Measurements from ENCODE around the gene CFAP53. TPM values are rescaled to one million over a fixed set of nuclear protein-coding genes. Genes with fewer than 3 reads are reported as not detected.

CFAP53 gene
- total and polyA plus RNA-seq, 12 donors, result 0.09 to 0.44 (median 0.18) TPM; not detected in 4

GRCh38 chr18:50188652-50189051 lies 77.6 kb downstream of the CFAP53 start:
- no peaks in the 10 kb centered on the region for H3K9me3 ChIP-seq
- peaks cover 6 to 82% (median 40%) of the 10 kb centered on the region in 7 donors for H3K27me3 ChIP-seq
- peaks cover 0 to 1% (median 0%) of the 10 kb centered on the region in 9 donors for H3K4me1 ChIP-seq
- ATAC-seq (no peak), DNase-seq (no peak)
- intact Hi-C loops (cut with DNase I), result loop anchor here in 1 of 10 donors (10.0 kb wide), 1 partner anchor 234 kb away; no protein-coding TSS in a partner anchor
- no peak for TF ChIP-seq CTCF (IDR thresholded peaks at IDR 0.05)
- 84 to 90% methylated on average over 6 of the region's 6 CpGs for WGBS, 2 donors
- H3K36me3 ChIP-seq, result no peaks in the 10 kb centered on the region
- H3K27ac ChIP-seq, result no peak overlapping the region
- H3K4me3 ChIP-seq, result no peak overlapping the region

GRCh38 chr18:50187659-50188058 lies 78.6 kb downstream of the CFAP53 start:
- ATAC-seq (no peak), DNase-seq (no peak)
- no peak overlapping the region for H3K4me3 ChIP-seq
- H3K27me3 ChIP-seq, result peaks cover 0 to 77% (median 32%) of the 10 kb centered on the region in 7 donors
- no peak overlapping the region for H3K27ac ChIP-seq
- 87% methylated on average over 3 of the region's 3 CpGs for WGBS, 2 donors
- intact Hi-C loops (cut with DNase I), result loop anchor here in 1 of 10 donors (10.0 kb wide), 1 partner anchor 233 kb away; no protein-coding TSS in a partner anchor
- no peaks in the 10 kb centered on the region for H3K36me3 ChIP-seq
- no peaks in the 10 kb centered on the region for H3K9me3 ChIP-seq
- TF ChIP-seq CTCF (IDR thresholded peaks at IDR 0.05), result no peak
- no peaks in the 10 kb centered on the region for H3K4me1 ChIP-seq

GRCh38 chr18:50186385-50186784 lies 79.9 kb downstream of the CFAP53 start:
- Histone ChIP-seq H3K4me1 (no peaks in the 10 kb centered on the region), H3K27ac (no peak overlapping the region), H3K9me3 (no peaks in the 10 kb centered on the region), H3K36me3 (no peaks in the 10 kb centered on the region), H3K4me3 (no peak overlapping the region), H3K27me3 (peaks cover 0 to 77% (median 31%) of the 10 kb centered on the region in 7 donors)
- TF ChIP-seq CTCF (IDR thresholded peaks at IDR 0.05), result no peak
- DNase-seq (no peak), ATAC-seq (no peak)
- 81 to 83% methylated on average over 1 of the region's 1 CpG for WGBS, 2 donors
- intact Hi-C loops (cut with DNase I), result loop anchor here in 1 of 10 donors (10.0 kb wide), 1 partner anchor 232 kb away; no protein-coding TSS in a partner anchor

- Histone ChIP-seq H3K36me3 (no peaks in the 10 kb centered on the region), H3K27me3 (peaks cover 0 to 54% (median 24%) of the 10 kb centered on the region in 7 donors), H3K9me3 (no peaks in the 10 kb centered on the region), H3K4me3 (no peak overlapping the region), H3K4me1 (no peaks in the 10 kb centered on the region), H3K27ac (no peak overlapping the region)
- DNase-seq (no peak), ATAC-seq (no peak)
- intact Hi-C loops (cut with DNase I), result loop anchor here in 1 of 10 donors (10.0 kb wide), 1 partner anchor 229 kb away; no protein-coding TSS in a partner anchor
- 72 to 79% methylated on average over 5 of the region's 5 CpGs for WGBS, 2 donors
- no peak for TF ChIP-seq CTCF (IDR thresholded peaks at IDR 0.05)
Measured at GRCh38 chr18:50183556-50183955, 82.7 kb downstream of the CFAP53 start.

Data from heart right ventricle (tissue), 16 donors.